Endothelial cell (in vitro differentiated cells): ENCODE results near the gene RBFA. TPM values are rescaled to one million over a fixed set of nuclear protein-coding genes. Genes with fewer than 3 reads are reported as not detected.
"Not testable (repeated sequence)": the region's sequence is repeated elsewhere in the genome, so short reads cannot be mapped to it uniquely, and the experiment has no call there.

Experiments used
- DNase-seq: peaks from one replicate; pipeline ENCODE4 v3.0.0; 2021; ENCODE audit warnings: low spot score
- H3K27ac Mint-ChIP-seq: one replicate; pipeline ENCODE4 v1.8.0; 2021; ENCODE audit warnings: mixed read lengths, inconsistent platforms; ENCODE audit not compliant: unreplicated experiment
- H3K27me3 Mint-ChIP-seq: one replicate; pipeline ENCODE4 v1.8.0; 2021; ENCODE audit warnings: mild to moderate bottlenecking, moderate library complexity, mixed read lengths, inconsistent platforms; ENCODE audit not compliant: unreplicated experiment
- H3K36me3 Mint-ChIP-seq: one replicate; pipeline ENCODE4 v1.8.0; 2021; ENCODE audit warnings: mild to moderate bottlenecking, low read depth, mixed read lengths, inconsistent platforms; ENCODE audit not compliant: unreplicated experiment
- H3K4me1 Mint-ChIP-seq: one replicate; pipeline ENCODE4 v1.8.0; 2021; ENCODE audit warnings: mild to moderate bottlenecking, mixed read lengths, inconsistent platforms; ENCODE audit not compliant: unreplicated experiment
- H3K4me3 Mint-ChIP-seq: one replicate; pipeline ENCODE4 v1.8.0; 2021; ENCODE audit warnings: mild to moderate bottlenecking, mixed read lengths, inconsistent platforms; ENCODE audit not compliant: unreplicated experiment
- H3K9me3 Mint-ChIP-seq: one replicate; pipeline ENCODE4 v1.8.0; 2021; ENCODE audit warnings: mixed read lengths, inconsistent platforms; ENCODE audit not compliant: unreplicated experiment
- CTCF ChIP-seq: fragments of 200-600 bp; sonication (generic); IDR thresholded peaks from one replicate; pipeline ENCODE4 v1.5.0; 2021; ENCODE audit warnings: antibody characterized with exemption; ENCODE audit not compliant: unreplicated experiment
- total RNA-seq: library from RNA; stranded (reverse); fragmentation: NEBNext Ultra II Directional; extraction: Animal tissue kit (Norgen Biotek cat#: 25700); gene quantifications from one replicate; pipeline ENCODE4 v1.2.1, GENCODE V29; 2021; ENCODE audit not compliant: unreplicated experiment

The RBFA gene
- total RNA-seq, 1 donor from 2014 or later, result 25.6 TPM

DNA sequence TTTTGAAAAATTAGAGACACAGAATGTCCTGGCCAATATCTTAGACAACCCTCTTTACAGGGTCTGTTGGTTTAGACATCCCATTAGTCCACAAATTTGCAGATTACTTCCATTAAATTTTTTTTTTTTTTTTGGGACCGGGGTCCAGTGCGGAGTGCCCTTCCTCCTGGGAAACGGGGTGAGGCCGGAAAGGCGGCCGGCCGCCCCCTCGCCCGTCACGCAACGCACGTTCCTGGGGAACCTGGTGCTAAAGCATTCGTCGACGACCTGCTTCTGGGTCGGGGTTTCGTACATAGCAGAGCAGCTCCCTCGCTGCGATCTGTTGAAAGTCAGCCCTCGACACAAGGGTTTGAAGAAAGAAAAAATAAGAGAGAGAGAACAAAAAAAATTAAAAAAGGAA is 21.5 kb upstream of the RBFA start:
- H3K27ac Mint-ChIP-seq, result no peak overlapping the region
- peaks cover 17% of the 10 kb centered on the region for H3K36me3 Mint-ChIP-seq
- no peak for DNase-seq
- TF ChIP-seq CTCF, result no peak
- no peaks in the 10 kb centered on the region for H3K4me1 Mint-ChIP-seq
- peaks cover 15% of the 10 kb centered on the region for H3K9me3 Mint-ChIP-seq
- H3K4me3 Mint-ChIP-seq, result no peak overlapping the region
- H3K27me3 Mint-ChIP-seq, result peaks cover 5% of the 10 kb centered on the region

DNA sequence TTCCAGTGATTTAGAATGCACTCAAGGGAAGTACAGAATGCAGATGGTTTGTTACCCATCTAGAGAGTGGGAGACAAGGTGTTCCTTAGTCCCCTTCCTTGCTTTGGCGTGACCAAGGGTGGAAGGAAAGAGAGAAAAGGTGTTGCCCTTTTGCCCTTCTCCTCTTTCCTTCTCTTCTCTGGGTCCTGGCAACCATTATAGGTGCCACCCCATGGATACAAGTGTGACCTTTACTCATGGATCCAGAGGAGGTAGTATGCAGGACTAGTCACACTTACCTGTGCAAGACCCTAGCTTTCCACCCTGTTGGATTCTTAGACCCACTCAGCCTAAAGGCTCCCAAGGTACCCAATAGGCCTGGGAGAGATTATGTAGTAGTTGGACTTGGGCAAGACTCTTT is 11.6 kb upstream of the RBFA start:
- H3K9me3 Mint-ChIP-seq, result peaks cover 40% of the 10 kb centered on the region

GRCh38 chr18:80023173-80023572 is 11.1 kb upstream of the RBFA start:
- Mint-ChIP-seq H3K36me3 (peaks cover 5% of the 10 kb centered on the region), H3K27me3 (no peaks in the 10 kb centered on the region), H3K9me3 (peaks cover 40% of the 10 kb centered on the region), H3K27ac (no peak overlapping the region), H3K4me3 (peak overlapping the region; percentile 29), H3K4me1 (no peaks in the 10 kb centered on the region)
- TF ChIP-seq CTCF, result peak; percentile 70
- DNase-seq, result no peak

More for the DNA sequence above, 11.6 kb upstream of the RBFA start:
- no peak overlapping the region for H3K4me3 Mint-ChIP-seq
- peaks cover 5% of the 10 kb centered on the region for H3K36me3 Mint-ChIP-seq
- TF ChIP-seq CTCF, result no peak
- no peaks in the 10 kb centered on the region for H3K4me1 Mint-ChIP-seq
- H3K27me3 Mint-ChIP-seq, result no peaks in the 10 kb centered on the region
- no peak overlapping the region for H3K27ac Mint-ChIP-seq
- DNase-seq, result no peak

DNA sequence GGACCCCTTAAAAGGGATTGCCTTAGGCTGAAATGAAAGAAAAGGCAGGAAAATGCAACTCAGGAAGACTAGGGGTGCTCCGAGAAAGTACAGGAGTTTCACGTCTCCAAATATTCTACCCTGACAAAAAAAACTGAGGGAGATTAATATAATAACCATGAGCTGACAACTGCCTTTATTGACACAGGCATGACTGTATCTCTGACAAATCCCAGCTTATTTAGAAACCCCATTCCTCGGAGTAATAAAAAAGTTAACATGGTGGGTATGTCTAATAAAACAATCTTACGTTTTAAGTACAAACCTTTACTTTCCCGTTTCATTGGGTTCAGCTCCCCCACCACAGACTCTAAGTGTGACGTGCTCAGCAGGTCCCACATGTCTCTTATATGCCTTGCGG is 7.9 kb upstream of the RBFA start:
- H3K36me3 Mint-ChIP-seq, result peaks cover 5% of the 10 kb centered on the region
- H3K4me1 Mint-ChIP-seq, result no peaks in the 10 kb centered on the region
- TF ChIP-seq CTCF, result no peak
- no peak overlapping the region for H3K4me3 Mint-ChIP-seq
- H3K27ac Mint-ChIP-seq, result no peak overlapping the region
- no peaks in the 10 kb centered on the region for H3K27me3 Mint-ChIP-seq
- no peak for DNase-seq
- H3K9me3 Mint-ChIP-seq, result peaks cover 34% of the 10 kb centered on the region

DNA sequence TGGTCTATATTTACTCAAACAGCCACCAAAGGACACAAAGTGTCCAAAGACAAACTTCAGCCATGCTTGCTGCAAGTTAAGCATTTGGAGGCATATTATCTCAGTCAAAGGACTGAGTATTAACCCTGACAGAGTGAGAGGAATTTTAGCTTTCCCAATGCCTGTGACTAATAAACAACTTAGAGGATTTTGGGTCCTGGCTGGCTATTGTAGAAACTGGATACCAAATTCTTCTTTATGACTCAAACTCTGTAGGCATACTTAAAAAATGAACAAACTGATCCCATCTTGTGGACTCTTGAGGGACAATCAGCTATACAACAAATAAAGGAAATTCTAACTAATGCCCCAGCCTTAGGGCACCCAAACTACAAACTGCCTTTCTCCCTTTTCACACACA is 6.5 kb upstream of the RBFA start:
- H3K4me1 Mint-ChIP-seq, H3K27me3 Mint-ChIP-seq, DNase-seq, H3K4me3 Mint-ChIP-seq, H3K27ac Mint-ChIP-seq, H3K36me3 Mint-ChIP-seq: not testable (repeated sequence)
- peaks cover 31% of the 10 kb centered on the region for H3K9me3 Mint-ChIP-seq

- no peak for TF ChIP-seq CTCF
- Mint-ChIP-seq H3K27ac (no peak overlapping the region), H3K36me3 (peaks cover 2% of the 10 kb centered on the region), H3K4me1 (peaks cover 7% of the 10 kb centered on the region), H3K9me3 (peaks cover 12% of the 10 kb centered on the region), H3K4me3 (no peak overlapping the region), H3K27me3 (peaks cover 5% of the 10 kb centered on the region)
- no peak for DNase-seq
These were observed 4.5 kb upstream of the RBFA start for GRCh38 chr18:80029690-80030089.
